ENCODE data around the gene GOLM1.

DNA sequence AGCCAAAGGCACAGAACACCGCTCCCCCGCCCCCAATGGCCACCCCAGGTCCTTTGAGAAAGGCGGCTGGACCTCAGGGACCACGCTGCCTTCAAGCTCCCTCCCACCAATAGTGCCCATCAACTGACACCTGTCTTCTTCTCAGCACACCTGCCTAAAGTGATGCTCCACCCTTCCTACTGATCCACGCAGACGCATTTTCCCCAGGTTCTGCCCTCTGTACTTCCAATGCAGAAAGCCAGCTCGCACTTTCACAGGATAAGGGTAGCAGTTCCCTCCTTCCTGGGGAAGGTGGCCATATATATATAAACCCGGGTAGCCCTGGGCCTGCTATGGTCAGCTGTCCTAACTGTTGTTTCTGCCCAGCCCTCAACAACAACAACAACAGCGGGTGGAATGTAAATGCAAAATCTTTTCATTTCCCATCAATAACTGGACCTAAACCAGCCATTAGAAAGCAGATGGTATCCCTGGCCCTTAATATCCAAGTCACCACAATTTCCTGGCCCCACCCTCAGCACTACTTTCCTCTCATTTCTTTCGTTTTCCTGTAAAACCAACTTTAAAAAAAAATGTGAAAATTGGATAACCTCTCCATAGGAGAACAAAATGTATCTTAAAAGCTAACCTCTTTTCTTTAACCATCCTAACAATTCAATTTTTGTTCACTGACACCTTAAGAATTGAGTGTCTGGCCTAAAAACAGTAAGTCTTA lies 1.7 kb downstream of the GOLM1 start:
- TF ChIP-seq ZNF529 (tag by site-specific recombination; IDR thresholded peaks at IDR 0.05; ENCODE audit: insufficient replicate concordance) = no peak
- TF ChIP-seq, protein P1, sequence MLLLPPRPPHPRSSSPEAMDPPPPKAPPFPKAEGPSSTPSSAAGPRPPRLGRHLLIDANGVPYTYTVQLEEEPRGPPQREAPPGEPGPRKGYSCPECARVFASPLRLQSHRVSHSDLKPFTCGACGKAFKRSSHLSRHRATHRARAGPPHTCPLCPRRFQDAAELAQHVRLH (tag by site-specific recombination; IDR thresholded peaks at IDR 0.05) = no peak
- TF ChIP-seq, protein P2, sequence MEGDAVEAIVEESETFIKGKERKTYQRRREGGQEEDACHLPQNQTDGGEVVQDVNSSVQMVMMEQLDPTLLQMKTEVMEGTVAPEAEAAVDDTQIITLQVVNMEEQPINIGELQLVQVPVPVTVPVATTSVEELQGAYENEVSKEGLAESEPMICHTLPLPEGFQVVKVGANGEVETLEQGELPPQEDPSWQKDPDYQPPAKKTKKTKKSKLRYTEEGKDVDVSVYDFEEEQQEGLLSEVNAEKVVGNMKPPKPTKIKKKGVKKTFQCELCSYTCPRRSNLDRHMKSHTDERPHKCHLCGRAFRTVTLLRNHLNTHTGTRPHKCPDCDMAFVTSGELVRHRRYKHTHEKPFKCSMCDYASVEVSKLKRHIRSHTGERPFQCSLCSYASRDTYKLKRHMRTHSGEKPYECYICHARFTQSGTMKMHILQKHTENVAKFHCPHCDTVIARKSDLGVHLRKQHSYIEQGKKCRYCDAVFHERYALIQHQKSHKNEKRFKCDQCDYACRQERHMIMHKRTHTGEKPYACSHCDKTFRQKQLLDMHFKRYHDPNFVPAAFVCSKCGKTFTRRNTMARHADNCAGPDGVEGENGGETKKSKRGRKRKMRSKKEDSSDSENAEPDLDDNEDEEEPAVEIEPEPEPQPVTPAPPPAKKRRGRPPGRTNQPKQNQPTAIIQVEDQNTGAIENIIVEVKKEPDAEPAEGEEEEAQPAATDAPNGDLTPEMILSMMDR (tag by site-specific recombination; IDR thresholded peaks at IDR 0.05) = no peak
- TF ChIP-seq ZNF24 (tag by site-specific recombination; IDR thresholded peaks at IDR 0.05) = no peak
- TF ChIP-seq, protein P3, sequence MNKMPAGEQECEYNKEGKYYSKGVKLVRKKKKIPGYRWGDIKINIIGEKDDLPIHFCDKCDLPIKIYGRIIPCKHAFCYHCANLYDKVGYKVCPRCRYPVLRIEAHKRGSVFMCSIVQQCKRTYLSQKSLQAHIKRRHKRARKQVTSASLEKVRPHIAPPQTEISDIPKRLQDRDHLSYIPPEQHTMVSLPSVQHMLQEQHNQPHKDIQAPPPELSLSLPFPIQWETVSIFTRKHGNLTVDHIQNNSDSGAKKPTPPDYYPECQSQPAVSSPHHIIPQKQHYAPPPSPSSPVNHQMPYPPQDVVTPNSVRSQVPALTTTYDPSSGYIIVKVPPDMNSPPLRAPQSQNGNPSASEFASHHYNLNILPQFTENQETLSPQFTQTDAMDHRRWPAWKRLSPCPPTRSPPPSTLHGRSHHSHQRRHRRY (tag by site-specific recombination; IDR thresholded peaks at IDR 0.05) = no peak
- TF ChIP-seq ZBTB17 (tag by site-specific recombination; IDR thresholded peaks at IDR 0.05) = no peak
- no peak for TF ChIP-seq ZNF530 (tag by site-specific recombination; IDR thresholded peaks at IDR 0.05; ENCODE audit: low read depth)
- TF ChIP-seq, protein P4, sequence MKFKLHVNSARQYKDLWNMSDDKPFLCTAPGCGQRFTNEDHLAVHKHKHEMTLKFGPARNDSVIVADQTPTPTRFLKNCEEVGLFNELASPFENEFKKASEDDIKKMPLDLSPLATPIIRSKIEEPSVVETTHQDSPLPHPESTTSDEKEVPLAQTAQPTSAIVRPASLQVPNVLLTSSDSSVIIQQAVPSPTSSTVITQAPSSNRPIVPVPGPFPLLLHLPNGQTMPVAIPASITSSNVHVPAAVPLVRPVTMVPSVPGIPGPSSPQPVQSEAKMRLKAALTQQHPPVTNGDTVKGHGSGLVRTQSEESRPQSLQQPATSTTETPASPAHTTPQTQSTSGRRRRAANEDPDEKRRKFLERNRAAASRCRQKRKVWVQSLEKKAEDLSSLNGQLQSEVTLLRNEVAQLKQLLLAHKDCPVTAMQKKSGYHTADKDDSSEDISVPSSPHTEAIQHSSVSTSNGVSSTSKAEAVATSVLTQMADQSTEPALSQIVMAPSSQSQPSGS (tag by site-specific recombination; IDR thresholded peaks at IDR 0.05; ENCODE audit: low read depth) = no peak
- no peak for TF ChIP-seq TCF7L2 (IDR thresholded peaks at IDR 0.05; ENCODE audit: borderline replicate concordance, low read depth, low read length)
- no peak for TF ChIP-seq ZBTB7A (tag by site-specific recombination; IDR thresholded peaks at IDR 0.05; ENCODE audit: low read depth)
- no peak for TF ChIP-seq ZNF23 (tag by site-specific recombination; IDR thresholded peaks at IDR 0.05; ENCODE audit: borderline replicate concordance)
- no peak for TF ChIP-seq ZNF138 (tag by site-specific recombination; IDR thresholded peaks at IDR 0.05; ENCODE audit: borderline replicate concordance)
- no peak for TF ChIP-seq ZNF341 (tag by site-specific recombination; IDR thresholded peaks at IDR 0.05; ENCODE audit: low read depth)

Data from HEK293 (cell line).